Osteoblast (primary cell): ENCODE measurements around the gene PLA2G2C. TPM values are rescaled to one million over a fixed set of nuclear protein-coding genes. Genes with fewer than 3 reads are reported as not detected.
"Not testable (repeated sequence)": the region's sequence is repeated elsewhere in the genome, so short reads cannot be mapped to it uniquely, and the experiment has no call there.

Source experiments
- DNase-seq: peaks from one replicate; pipeline ENCODE4 v3.0.0; 2011; ENCODE audit warnings: low spot score, mixed read lengths; ENCODE audit not compliant: insufficient read length; ENCODE audit errors: missing footprints
- H2AFZ ChIP-seq: 2 replicates; pipeline ENCODE4 v1.6.0; 2011; ENCODE audit warnings: mild to moderate bottlenecking, low read length
- H3K27ac ChIP-seq: 2 replicates; pipeline ENCODE4 v1.5.1; 2011; ENCODE audit warnings: mild to moderate bottlenecking, low read depth, low read length, moderate library complexity
- H3K27me3 ChIP-seq: 2 replicates; pipeline ENCODE4 v1.6.0; 2012; ENCODE audit warnings: mild to moderate bottlenecking, control low read depth, inconsistent platforms, low read length, moderate library complexity; ENCODE audit not compliant: insufficient read depth
- H3K36me3 ChIP-seq: 2 replicates; pipeline ENCODE4 v1.5.1; 2011; ENCODE audit warnings: mild to moderate bottlenecking, low read length, control low read depth, moderate library complexity; ENCODE audit not compliant: insufficient read depth
- H3K4me1 ChIP-seq: 2 replicates; pipeline ENCODE4 v1.5.1; 2011; ENCODE audit warnings: mild to moderate bottlenecking, low read length, control low read depth, moderate library complexity; ENCODE audit not compliant: insufficient read depth
- H3K4me2 ChIP-seq: 2 replicates; pipeline ENCODE4 v1.6.0; 2011; ENCODE audit warnings: mild to moderate bottlenecking, low read length; ENCODE audit not compliant: insufficient read depth
- H3K4me3 ChIP-seq: fragments of 200-600 bp; sonication (generic); 3 replicates; pipeline ENCODE4 v1.5.1; 2012; ENCODE audit warnings: mild to moderate bottlenecking, low read length, inconsistent platforms; ENCODE audit not compliant: insufficient read depth
- H3K79me2 ChIP-seq: 2 replicates; pipeline ENCODE4 v1.6.0; 2012; ENCODE audit warnings: mild to moderate bottlenecking, low read length, control low read depth, inconsistent platforms; ENCODE audit not compliant: insufficient read depth
- H3K9me3 ChIP-seq: 2 replicates; pipeline ENCODE4 v1.5.1; 2011; ENCODE audit warnings: low read depth, low read length, control low read depth
- H4K20me1 ChIP-seq: 2 replicates; pipeline ENCODE4 v1.6.0; 2012; ENCODE audit warnings: mild to moderate bottlenecking, low read length, control low read depth; ENCODE audit not compliant: insufficient read depth
- CTCF ChIP-seq: IDR thresholded peaks from 2 replicates; pipeline ENCODE4 v1.5.1; 2011; ENCODE audit warnings: mild to moderate bottlenecking, low read depth, low read length, moderate library complexity; ENCODE audit errors: extremely low read depth
- total RNA-seq: library from RNA; depleted of rRNA; stranded (reverse); fragments of >200 nt; gene quantifications from 2 replicates; pipeline ENCODE4 v1.2.3, GENCODE V29; 2012

PLA2G2C gene
- total RNA-seq, 1 donor = not detected

DNA sequence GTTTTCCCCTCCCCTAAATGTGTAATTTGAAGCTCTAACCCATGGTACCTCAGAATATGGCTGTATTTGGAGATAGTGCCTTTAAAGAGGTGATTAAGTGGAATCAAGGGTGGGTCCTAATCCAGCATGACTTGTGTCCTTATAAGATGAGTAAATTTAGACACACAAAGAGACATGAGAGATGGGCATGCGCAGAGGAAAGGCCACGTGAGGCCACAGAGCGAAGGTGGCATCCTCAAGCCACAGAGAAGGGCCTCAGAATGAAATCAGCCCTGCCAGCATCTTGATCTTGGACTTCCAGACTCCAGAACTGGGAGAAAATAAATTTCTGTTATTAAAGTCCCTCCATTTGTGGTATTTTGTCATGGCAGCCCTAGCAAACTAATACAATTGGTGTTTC is 50.1 kb downstream of the PLA2G2C start:
- H2AFZ ChIP-seq = no peak overlapping the region
- H3K79me2 ChIP-seq = no peaks in the 10 kb centered on the region
- H3K27ac ChIP-seq = no peak overlapping the region
- no peaks in the 10 kb centered on the region for H3K4me1 ChIP-seq
- H4K20me1 ChIP-seq = no peaks in the 10 kb centered on the region
- no peaks in the 10 kb centered on the region for H3K36me3 ChIP-seq
- no peak for TF ChIP-seq CTCF
- no peak overlapping the region for H3K4me3 ChIP-seq
- no peak overlapping the region for H3K4me2 ChIP-seq
- no peaks in the 10 kb centered on the region for H3K9me3 ChIP-seq
- H3K27me3 ChIP-seq = no peaks in the 10 kb centered on the region
- DNase-seq = no peak

- Histone ChIP-seq H3K27ac (no peak overlapping the region), H4K20me1 (no peaks in the 10 kb centered on the region), H3K4me2 (no peak overlapping the region), H2AFZ (no peak overlapping the region), H3K9me3 (no peaks in the 10 kb centered on the region), H3K79me2 (no peaks in the 10 kb centered on the region), H3K4me3 (no peak overlapping the region), H3K27me3 (no peaks in the 10 kb centered on the region), H3K4me1 (no peaks in the 10 kb centered on the region), H3K36me3 (no peaks in the 10 kb centered on the region)
- no peak for DNase-seq
- TF ChIP-seq CTCF = no peak
Measured at GRCh38 chr1:20134995-20135394, 51.3 kb downstream of the PLA2G2C start.

GRCh38 chr1:20130518-20130917 is 55.8 kb downstream of the PLA2G2C start:
- not testable (repeated sequence) for H3K4me1 ChIP-seq, H3K4me3 ChIP-seq, H3K27ac ChIP-seq, H3K79me2 ChIP-seq, H3K4me2 ChIP-seq, H3K9me3 ChIP-seq, H3K27me3 ChIP-seq, H3K36me3 ChIP-seq, DNase-seq, H2AFZ ChIP-seq, H4K20me1 ChIP-seq

DNA sequence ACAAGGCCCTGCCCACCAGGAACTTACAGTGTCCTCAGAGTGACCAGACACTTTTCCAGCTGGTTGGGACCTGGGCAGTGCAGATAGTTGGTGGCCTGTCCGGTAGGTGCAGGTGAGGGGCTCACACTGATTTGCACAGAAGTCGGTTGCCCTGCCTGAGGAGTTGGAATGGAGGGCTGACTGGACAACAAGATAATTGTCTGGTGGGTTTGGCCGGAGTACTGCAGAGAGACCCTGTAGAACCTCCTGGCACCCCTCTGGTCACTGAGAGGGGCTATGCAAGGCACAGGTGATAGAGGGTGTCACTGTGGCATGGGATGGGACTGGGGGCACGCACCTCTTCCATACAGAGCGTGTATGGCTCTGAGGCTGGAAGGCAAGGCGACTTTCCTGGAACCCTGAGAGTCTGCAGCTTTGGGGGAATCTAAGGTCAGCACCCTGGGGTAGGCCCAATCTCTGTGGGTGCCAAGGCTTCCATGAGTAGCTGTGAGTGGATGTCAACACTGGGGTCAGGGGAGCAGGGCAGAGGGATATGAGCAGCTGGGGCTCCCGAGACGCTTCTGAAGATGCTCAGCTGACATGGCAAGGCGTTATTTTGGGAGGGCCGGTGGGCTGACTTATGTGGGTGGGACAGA is 59.4 kb downstream of the PLA2G2C start:
- no peak overlapping the region for H3K4me2 ChIP-seq
- H2AFZ ChIP-seq = no peak overlapping the region
- no peaks in the 10 kb centered on the region for H3K36me3 ChIP-seq
- H3K27ac ChIP-seq = no peak overlapping the region
- no peak for TF ChIP-seq CTCF
- H4K20me1 ChIP-seq = no peaks in the 10 kb centered on the region
- H3K4me3 ChIP-seq = no peak overlapping the region
- H3K4me1 ChIP-seq = peaks cover 6% of the 10 kb centered on the region
- peak; percentile 51 for DNase-seq
- no peaks in the 10 kb centered on the region for H3K79me2 ChIP-seq
- no peaks in the 10 kb centered on the region for H3K9me3 ChIP-seq
- peaks cover 10% of the 10 kb centered on the region for H3K27me3 ChIP-seq
